CD8-positive, alpha-beta memory T cell (primary cell): ENCODE measurements around the gene FAT2. TPM values are rescaled to one million over a fixed set of nuclear protein-coding genes. Genes with fewer than 3 reads are reported as not detected.

ENCODE experiments used
- CTCF ChIA-PET: fragments of 350-600 bp; sonication (Branson Sonifier 250); formaldehyde crosslinking; loops from one replicate; lab custom pipeline; 2021; ENCODE audit warnings: antibody characterized with exemption; lab: Charles Lee
- POLR2A ChIA-PET: fragments of 350-600 bp; sonication (Branson Sonifier 250); formaldehyde crosslinking; loops from one replicate; lab custom pipeline; 2021; ENCODE audit warnings: antibody characterized with exemption; lab: Charles Lee
- DNase-seq, 5 donors: peaks; one replicate each; pipeline versions ENCODE4 v3.0.0 to v3.0.0-alpha.2; 2020 to 2022; ENCODE audit warnings: mixed read lengths in 1 of 5
- H3K27ac ChIP-seq: one replicate; pipeline ENCODE4 v1.7.0; 2013; ENCODE audit warnings: low read depth, mild to moderate bottlenecking, low read length, moderate library complexity
- H3K27me3 ChIP-seq: 2 replicates; pipeline ENCODE4 v1.7.0; 2013; ENCODE audit warnings: low read length, mild to moderate bottlenecking; ENCODE audit not compliant: insufficient read depth, poor library complexity, severe bottlenecking
- H3K36me3 ChIP-seq: 2 replicates; pipeline ENCODE4 v1.7.0; 2013; ENCODE audit warnings: mild to moderate bottlenecking, low read length, moderate library complexity; ENCODE audit not compliant: insufficient read depth
- H3K4me1 ChIP-seq: 2 replicates; pipeline ENCODE4 v1.7.0; 2013; ENCODE audit warnings: mild to moderate bottlenecking, low read length, moderate library complexity; ENCODE audit not compliant: insufficient read depth
- H3K4me3 ChIP-seq: 2 replicates; pipeline ENCODE4 v1.7.0; 2013; ENCODE audit warnings: mild to moderate bottlenecking, low read length
- H3K9me3 ChIP-seq: 2 replicates; pipeline ENCODE4 v1.7.0; 2013; ENCODE audit warnings: mild to moderate bottlenecking, low read length
- H3K27ac Mint-ChIP-seq, 8 donors: one replicate each; pipeline ENCODE4 v1.8.0; 2020 to 2021; ENCODE audit warnings: mixed read lengths in 8 of 8, mild to moderate bottlenecking in 6 of 8, inconsistent platforms in 3 of 8, moderate library complexity in 3 of 8
- H3K27me3 Mint-ChIP-seq, 2 donors: one replicate each; pipeline ENCODE4 v1.8.0; 2020 to 2021; ENCODE audit warnings: mixed read lengths in 2 of 2, mild to moderate bottlenecking in 1 of 2, moderate library complexity in 1 of 2
- H3K36me3 Mint-ChIP-seq, 3 donors: one replicate each; pipeline ENCODE4 v1.8.0; 2020 to 2021; ENCODE audit warnings: mixed read lengths in 3 of 3, inconsistent platforms in 1 of 3, mild to moderate bottlenecking in 1 of 3
- H3K4me1 Mint-ChIP-seq, 3 donors: one replicate each; pipeline ENCODE4 v1.8.0; 2020 to 2021; ENCODE audit warnings: mixed read lengths in 3 of 3, inconsistent platforms in 1 of 3, mild to moderate bottlenecking in 1 of 3
- H3K4me3 Mint-ChIP-seq, 7 donors: one replicate each; pipeline ENCODE4 v1.8.0; 2020 to 2021; ENCODE audit warnings: mixed read lengths in 7 of 7, mild to moderate bottlenecking in 6 of 7, moderate library complexity in 4 of 7, inconsistent platforms in 2 of 7
- H3K9me3 Mint-ChIP-seq, 5 donors: one replicate each; pipeline ENCODE4 v1.8.0; 2020 to 2022; ENCODE audit warnings: mixed read lengths in 5 of 5, mild to moderate bottlenecking in 3 of 5, moderate library complexity in 2 of 5, inconsistent platforms in 1 of 5
- polyA plus RNA-seq: library from polyadenylated mRNA; unstranded; fragments of 300-500 nt; fragmentation: Illumina TruSeq; gene quantifications from one replicate; pipeline ENCODE4 v1.2.3, GENCODE V29; 2021
- total RNA-seq, 2 experiments: library from RNA; stranded (reverse); gene quantifications; one replicate each; pipeline ENCODE4 v1.2.3, GENCODE V29; 2021

The FAT2 gene
- total and polyA plus RNA-seq, 3 experiments from 2014 or later = not detected

- no peaks in the 10 kb centered on the region for H3K9me3 Mint-ChIP-seq
- no peaks in the 10 kb centered on the region for H3K36me3 Mint-ChIP-seq
- no peaks in the 10 kb centered on the region for H3K27me3 ChIP-seq
- peaks cover 20 to 33% of the 10 kb centered on the region in 2 donors for H3K27me3 Mint-ChIP-seq
- H3K4me3 ChIP-seq = no peak overlapping the region
- no peak overlapping the region for H3K4me3 Mint-ChIP-seq
- H3K27ac Mint-ChIP-seq = no peak overlapping the region
- no peak for DNase-seq
- no peaks in the 10 kb centered on the region for H3K4me1 ChIP-seq
- no peaks in the 10 kb centered on the region for H3K9me3 ChIP-seq
- no peak overlapping the region for H3K27ac ChIP-seq
- H3K4me1 Mint-ChIP-seq = no peaks in the 10 kb centered on the region
- CTCF ChIA-PET = no interaction called here
- H3K36me3 ChIP-seq = no peaks in the 10 kb centered on the region
- POLR2A ChIA-PET = no interaction called here
Observed at GRCh38 chr5:151568036-151568435, 23.1 kb downstream of the FAT2 start.

- no peak for DNase-seq
- Mint-ChIP-seq H3K9me3 (no peaks in the 10 kb centered on the region), H3K36me3 (no peaks in the 10 kb centered on the region), H3K27ac (no peak overlapping the region), H3K27me3 (peaks cover 20 to 35% of the 10 kb centered on the region in 2 donors), H3K4me1 (no peaks in the 10 kb centered on the region), H3K4me3 (no peak overlapping the region)
- no peaks in the 10 kb centered on the region for H3K27me3 ChIP-seq
- no peak overlapping the region for H3K4me3 ChIP-seq
- no peaks in the 10 kb centered on the region for H3K4me1 ChIP-seq
- H3K9me3 ChIP-seq = no peaks in the 10 kb centered on the region
- H3K36me3 ChIP-seq = no peaks in the 10 kb centered on the region
- ChIA-PET CTCF (no interaction called here), POLR2A (no interaction called here)
- no peak overlapping the region for H3K27ac ChIP-seq
Observed at GRCh38 chr5:151565971-151566370, 25.2 kb downstream of the FAT2 start.

GRCh38 chr5:151562019-151562707 lies 29.0 kb downstream of the FAT2 start:
- CTCF ChIA-PET = no interaction called here
- H3K4me3 Mint-ChIP-seq = no peak overlapping the region

GRCh38 chr5:151557951-151558350 lies 33.2 kb downstream of the FAT2 start:
- H3K27me3 ChIP-seq = no peaks in the 10 kb centered on the region
- no peak overlapping the region for H3K4me3 ChIP-seq
- DNase-seq = no peak
- Mint-ChIP-seq H3K4me1 (peaks cover 0 to 4% (median 0%) of the 10 kb centered on the region in 3 donors), H3K4me3 (no peak overlapping the region), H3K27me3 (peaks cover 7 to 9% of the 10 kb centered on the region in 2 donors), H3K9me3 (no peaks in the 10 kb centered on the region), H3K27ac (no peak overlapping the region), H3K36me3 (no peaks in the 10 kb centered on the region)
- H3K4me1 ChIP-seq = no peaks in the 10 kb centered on the region
- no peaks in the 10 kb centered on the region for H3K36me3 ChIP-seq
- no peaks in the 10 kb centered on the region for H3K9me3 ChIP-seq
- no peak overlapping the region for H3K27ac ChIP-seq
- CTCF ChIA-PET = interaction anchor here (1.3 kb wide), 1 partner anchor 12 kb away, joined by 4 read pairs; no protein-coding TSS in a partner anchor
- POLR2A ChIA-PET = no interaction called here

More at GRCh38 chr5:151562019-151562707, 29.0 kb downstream of the FAT2 start:
- POLR2A ChIA-PET = no interaction called here
- H3K4me1 ChIP-seq = no peaks in the 10 kb centered on the region
- no peaks in the 10 kb centered on the region for H3K36me3 ChIP-seq
- no peak overlapping the region for H3K27ac ChIP-seq
- H3K9me3 ChIP-seq = no peaks in the 10 kb centered on the region
- DNase-seq = no peak
- peaks cover 8 to 22% of the 10 kb centered on the region in 2 donors for H3K27me3 Mint-ChIP-seq
- no peaks in the 10 kb centered on the region for H3K27me3 ChIP-seq
- no peak overlapping the region for H3K27ac Mint-ChIP-seq
- no peak overlapping the region for H3K4me3 ChIP-seq
- H3K36me3 Mint-ChIP-seq = no peaks in the 10 kb centered on the region
- H3K9me3 Mint-ChIP-seq = no peaks in the 10 kb centered on the region
- no peaks in the 10 kb centered on the region for H3K4me1 Mint-ChIP-seq

GRCh38 chr5:151557466-151557865 lies 33.7 kb downstream of the FAT2 start:
- no peaks in the 10 kb centered on the region for H3K9me3 ChIP-seq
- no peak overlapping the region for H3K4me3 ChIP-seq
- no peaks in the 10 kb centered on the region for H3K4me1 ChIP-seq
- peaks cover 5 to 9% of the 10 kb centered on the region in 2 donors for H3K27me3 Mint-ChIP-seq
- H3K27me3 ChIP-seq = no peaks in the 10 kb centered on the region
- DNase-seq = no peak
- no peaks in the 10 kb centered on the region for H3K9me3 Mint-ChIP-seq
- no peak overlapping the region for H3K27ac ChIP-seq
- POLR2A ChIA-PET = no interaction called here
- no peaks in the 10 kb centered on the region for H3K36me3 Mint-ChIP-seq
- H3K4me1 Mint-ChIP-seq = peaks cover 0 to 4% (median 0%) of the 10 kb centered on the region in 3 donors
- no peaks in the 10 kb centered on the region for H3K36me3 ChIP-seq
- H3K4me3 Mint-ChIP-seq = no peak overlapping the region
- CTCF ChIA-PET = no interaction called here
- H3K27ac Mint-ChIP-seq = no peak overlapping the region

DNA sequence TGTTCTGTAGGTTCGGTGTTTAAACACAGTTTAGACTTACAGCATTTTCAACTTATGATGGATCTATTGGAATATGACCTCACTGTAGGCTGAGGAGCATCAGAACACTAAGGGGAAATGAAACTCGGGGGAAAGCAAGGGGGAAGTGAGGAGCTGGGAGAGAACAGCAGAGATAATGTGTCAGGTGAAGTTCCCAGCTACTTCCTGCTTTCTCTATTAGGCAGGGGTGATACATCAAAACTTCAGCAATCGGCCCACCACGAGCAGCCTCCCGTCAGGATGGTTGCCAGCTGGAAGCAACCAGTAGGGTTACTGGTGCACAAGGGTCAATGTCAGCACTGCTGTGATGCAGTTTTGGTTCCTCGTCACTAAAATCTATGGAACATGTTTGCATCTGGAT lies 34.3 kb downstream of the FAT2 start:
- no peak for DNase-seq
- H3K4me1 ChIP-seq = no peaks in the 10 kb centered on the region
- Mint-ChIP-seq H3K27ac (no peak overlapping the region), H3K9me3 (no peaks in the 10 kb centered on the region), H3K36me3 (no peaks in the 10 kb centered on the region), H3K4me1 (peaks cover 0 to 4% (median 0%) of the 10 kb centered on the region in 3 donors), H3K4me3 (no peak overlapping the region), H3K27me3 (peaks cover 5 to 7% of the 10 kb centered on the region in 2 donors)
- no peaks in the 10 kb centered on the region for H3K36me3 ChIP-seq
- no peaks in the 10 kb centered on the region for H3K9me3 ChIP-seq
- ChIA-PET POLR2A (no interaction called here), CTCF (no interaction called here)
- H3K27me3 ChIP-seq = no peaks in the 10 kb centered on the region
- H3K4me3 ChIP-seq = no peak overlapping the region
- H3K27ac ChIP-seq = no peak overlapping the region

DNA sequence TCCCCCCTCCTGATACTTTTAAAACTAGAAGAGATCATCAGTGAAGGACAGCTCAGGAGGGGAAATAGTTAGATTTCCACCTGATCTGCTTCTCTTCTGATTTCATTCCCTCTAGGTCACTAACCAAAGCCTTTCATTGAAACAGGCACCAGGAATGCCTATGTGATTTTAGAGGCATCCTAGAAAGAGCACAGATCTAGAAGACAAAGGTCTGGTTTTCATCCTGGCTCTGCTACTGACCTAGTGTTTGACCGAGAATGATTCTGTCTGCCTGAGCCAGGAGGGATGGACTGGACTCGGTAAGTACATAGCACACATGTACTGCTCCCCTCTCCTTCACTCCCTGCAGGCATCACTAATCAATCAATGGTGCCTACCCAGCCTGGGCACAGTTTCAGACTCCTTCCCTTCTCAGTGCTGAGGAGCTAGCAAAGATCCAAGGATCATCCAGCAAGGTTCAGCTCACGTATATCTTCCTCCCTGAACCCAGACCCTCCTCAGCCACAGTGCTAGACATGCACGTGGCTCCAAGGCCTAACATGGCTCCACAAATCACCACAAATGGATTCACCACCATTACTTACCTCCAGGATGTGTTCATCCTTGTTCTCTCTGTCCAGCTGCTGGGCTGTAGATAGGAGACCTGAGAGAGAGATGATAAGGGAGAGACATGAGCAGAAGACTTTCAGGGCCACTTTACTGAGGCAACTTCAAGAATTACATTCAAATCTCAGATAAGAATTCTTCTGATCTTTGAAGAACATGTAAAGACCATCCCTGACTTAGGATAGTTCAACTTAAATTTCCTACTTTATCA lies 35.2 kb downstream of the FAT2 start:
- Mint-ChIP-seq H3K36me3 (no peaks in the 10 kb centered on the region), H3K9me3 (no peaks in the 10 kb centered on the region), H3K27ac (no peak overlapping the region), H3K27me3 (peaks cover 5 to 7% of the 10 kb centered on the region in 2 donors), H3K4me3 (no peak overlapping the region), H3K4me1 (peaks cover 0 to 4% (median 0%) of the 10 kb centered on the region in 3 donors)
- CTCF ChIA-PET = no interaction called here
- no peaks in the 10 kb centered on the region for H3K4me1 ChIP-seq
- H3K4me3 ChIP-seq = no peak overlapping the region
- H3K27ac ChIP-seq = no peak overlapping the region
- no peak for DNase-seq
- POLR2A ChIA-PET = no interaction called here
- H3K9me3 ChIP-seq = no peaks in the 10 kb centered on the region
- no peaks in the 10 kb centered on the region for H3K27me3 ChIP-seq
- no peaks in the 10 kb centered on the region for H3K36me3 ChIP-seq

DNA sequence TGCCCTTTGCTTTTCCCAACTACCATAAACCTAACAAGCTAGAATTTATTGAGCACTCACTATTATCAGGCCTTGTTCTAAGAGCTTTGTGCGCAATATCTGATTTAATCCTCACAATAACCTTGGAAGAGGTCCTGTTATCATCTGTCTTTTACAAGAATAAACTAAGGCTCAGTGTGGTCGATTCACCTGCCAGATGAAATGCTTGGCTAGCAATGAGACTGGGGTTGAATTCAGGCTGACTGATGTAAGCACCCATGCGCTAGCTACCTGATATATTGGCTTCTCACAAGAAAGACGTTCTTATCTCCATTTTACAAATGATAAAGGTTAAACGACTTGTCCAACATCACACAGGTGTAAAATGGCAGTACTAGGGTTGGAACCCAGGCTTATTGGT lies 37.4 kb downstream of the FAT2 start:
- Mint-ChIP-seq H3K4me1 (peaks cover 0 to 4% (median 0%) of the 10 kb centered on the region in 3 donors), H3K36me3 (no peaks in the 10 kb centered on the region), H3K9me3 (no peaks in the 10 kb centered on the region), H3K27ac (no peak overlapping the region), H3K4me3 (no peak overlapping the region), H3K27me3 (peaks cover 5 to 7% of the 10 kb centered on the region in 2 donors)
- Histone ChIP-seq H3K36me3 (no peaks in the 10 kb centered on the region), H3K4me3 (no peak overlapping the region), H3K4me1 (no peaks in the 10 kb centered on the region), H3K27me3 (no peaks in the 10 kb centered on the region), H3K27ac (no peak overlapping the region), H3K9me3 (no peaks in the 10 kb centered on the region)
- CTCF ChIA-PET = no interaction called here
- POLR2A ChIA-PET = no interaction called here
- no peak for DNase-seq
